Suppressor macrophage treated with lipopolysaccharide for 1 hour (primary cell): Measurements from ENCODE around the gene UNC5B.

Experiments used
- DNase-seq, 3 donors: peaks; one replicate each; pipeline ENCODE4 v3.0.0-alpha.2; 2020 to 2022

The UNC5B gene

DNA sequence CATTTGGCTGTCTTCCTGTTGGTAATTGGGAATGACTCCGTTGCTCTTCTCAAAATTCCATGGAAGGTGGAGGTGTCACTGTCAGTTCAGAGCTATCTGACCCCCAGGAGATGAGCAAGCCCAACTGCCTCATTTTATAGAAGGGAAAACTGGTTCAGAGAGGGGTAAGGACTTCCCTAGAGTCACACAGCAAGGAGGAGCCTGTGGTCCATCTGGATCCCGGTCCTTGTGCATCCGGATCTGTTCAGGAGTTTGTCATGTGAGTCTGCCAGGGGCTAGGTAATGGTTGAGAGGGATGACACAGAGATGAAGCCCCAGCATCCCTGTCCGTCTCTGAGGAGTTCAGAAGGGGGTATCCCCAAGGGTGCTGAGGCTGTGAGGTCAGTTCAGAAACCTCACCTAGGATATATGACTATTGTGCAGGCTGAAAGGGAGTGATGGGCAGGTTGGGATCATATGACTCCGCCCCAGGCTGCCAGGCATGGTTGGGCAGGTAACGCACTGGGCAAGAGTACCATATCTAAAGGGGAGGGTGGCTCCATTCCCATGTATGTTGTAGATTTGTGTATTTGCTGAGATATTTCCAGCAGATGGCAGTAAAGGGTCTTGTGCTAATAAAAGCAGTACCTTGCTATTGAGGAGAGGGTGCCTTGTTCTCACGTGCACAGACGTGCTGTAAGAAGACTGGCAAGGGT, 90.7 kb downstream of the UNC5B start:
- peak; percentile 70 to 76 (median 72) for DNase-seq

- no peak for DNase-seq
Measured at GRCh38 chr10:71303569-71303907, 91.2 kb downstream of the UNC5B start.

- no peak for DNase-seq
Measured at GRCh38 chr10:71304914-71305313, 92.5 kb downstream of the UNC5B start.

DNA sequence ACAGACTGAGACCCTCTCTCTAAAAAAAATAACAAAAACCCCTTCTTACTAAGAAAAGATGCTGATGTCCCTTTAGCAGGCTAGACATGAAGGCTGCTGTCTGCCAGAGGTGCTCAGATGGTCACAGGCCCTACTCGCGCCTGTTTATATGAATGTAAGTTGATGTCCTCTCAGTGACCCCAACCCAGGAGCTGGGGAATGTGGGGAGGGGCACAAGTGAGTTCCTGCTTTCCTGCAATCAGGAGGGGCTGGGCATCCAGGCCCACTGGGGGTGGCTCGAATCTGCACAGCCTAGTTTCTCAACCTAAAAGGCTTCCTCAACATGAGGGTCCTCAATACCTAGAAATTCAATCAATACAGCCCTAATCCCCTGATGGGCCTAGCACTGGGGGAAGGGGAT, 94.6 kb downstream of the UNC5B start:
- no peak for DNase-seq

- no peak for DNase-seq
Measured at GRCh38 chr10:71307469-71308085, 95.2 kb downstream of the UNC5B start.

DNA sequence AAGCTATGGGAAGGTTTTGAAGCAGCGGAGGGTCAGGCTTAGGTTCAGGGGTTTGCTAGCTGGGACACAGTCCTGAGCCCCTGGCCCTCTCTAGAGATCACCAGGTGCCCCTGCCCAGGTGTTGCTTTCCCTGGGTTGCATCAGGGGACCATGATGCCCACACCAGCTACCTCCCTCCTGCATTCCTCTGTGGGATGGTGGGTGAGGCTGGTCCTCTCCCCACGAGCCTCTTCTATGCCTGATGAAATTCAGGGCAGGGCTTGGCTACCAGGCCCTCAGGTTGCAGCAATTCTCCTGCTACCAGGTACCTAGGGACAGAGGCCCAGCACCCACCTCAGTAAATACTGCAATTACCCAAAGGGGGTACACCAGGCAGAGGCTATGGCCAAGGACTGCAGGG, 95.9 kb downstream of the UNC5B start:
- DNase-seq = no peak

DNA sequence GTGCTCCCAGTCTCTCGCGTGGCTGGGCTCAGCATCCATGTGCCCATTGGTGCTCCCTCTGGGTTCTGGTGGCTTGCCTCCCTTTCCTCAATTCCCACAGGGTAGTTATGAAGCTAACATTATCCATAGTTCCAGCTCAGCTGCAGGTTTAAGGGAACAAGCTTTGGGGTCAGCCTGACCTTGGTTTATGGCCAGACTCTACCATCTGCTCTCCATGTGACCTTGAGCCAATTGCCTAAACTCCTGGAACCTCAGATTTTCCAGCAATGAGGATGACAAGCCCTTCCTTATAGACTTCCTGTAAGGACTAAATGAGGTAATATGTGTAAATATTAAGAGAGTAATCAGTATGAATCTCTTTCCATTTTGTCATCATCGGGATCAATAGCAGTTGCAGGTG, 96.6 kb downstream of the UNC5B start:
- DNase-seq = peak in 1 of 3 donors; percentile 25

GRCh38 chr10:71309919-71310318, 97.5 kb downstream of the UNC5B start:
- no peak for DNase-seq

GRCh38 chr10:71312220-71312619, 99.8 kb downstream of the UNC5B start:
- no peak for DNase-seq

DNA sequence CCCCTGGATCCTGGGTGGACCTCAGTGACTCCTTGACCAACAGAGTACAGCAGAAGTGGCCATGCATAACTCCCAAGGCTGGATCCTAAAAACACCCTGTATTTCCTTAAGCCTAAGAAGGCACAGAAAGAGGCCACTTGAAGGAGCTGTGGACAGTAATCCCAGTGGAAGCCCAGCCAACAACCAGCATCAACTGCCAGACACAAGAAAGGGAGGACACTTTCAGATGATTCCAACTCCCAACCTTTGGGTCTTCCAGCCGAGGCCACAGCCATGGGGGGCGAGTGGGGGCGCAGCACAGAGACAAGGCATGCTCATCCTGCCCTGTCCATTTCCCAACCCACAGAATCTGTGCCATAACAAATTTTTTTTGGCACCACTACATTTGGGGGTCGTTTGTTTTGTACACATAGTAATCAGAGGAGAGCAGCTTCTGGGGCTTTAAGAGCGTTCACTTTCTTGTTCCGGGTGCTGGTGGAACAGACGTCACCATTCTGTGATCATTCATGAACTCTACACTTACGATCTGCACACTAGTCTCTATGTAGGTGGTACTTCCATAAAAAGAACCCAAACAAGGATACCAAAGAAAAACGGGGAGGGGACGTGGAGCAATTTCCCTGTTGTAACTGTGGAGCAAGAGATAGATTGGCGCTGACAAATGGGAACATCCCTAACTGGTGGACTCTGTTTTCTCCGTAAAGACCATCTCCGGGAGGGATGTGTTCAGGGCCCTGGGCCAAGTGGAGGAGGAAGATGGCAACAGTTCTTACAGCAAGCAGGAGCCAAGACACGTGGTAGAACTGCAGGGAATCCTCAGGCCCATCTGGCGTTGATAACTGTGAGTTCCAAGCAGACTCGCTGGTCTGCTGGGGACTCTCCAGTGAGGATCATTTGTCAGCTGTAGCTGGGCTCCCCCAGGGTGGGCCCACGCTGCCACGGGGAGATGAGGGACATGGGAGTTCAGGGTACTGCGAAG, 100.7 kb downstream of the UNC5B start:
- no peak for DNase-seq

- peak; percentile 60 to 76 (median 74) for DNase-seq
Measured at GRCh38 chr10:71314028-71314693, 101.8 kb downstream of the UNC5B start.

DNA sequence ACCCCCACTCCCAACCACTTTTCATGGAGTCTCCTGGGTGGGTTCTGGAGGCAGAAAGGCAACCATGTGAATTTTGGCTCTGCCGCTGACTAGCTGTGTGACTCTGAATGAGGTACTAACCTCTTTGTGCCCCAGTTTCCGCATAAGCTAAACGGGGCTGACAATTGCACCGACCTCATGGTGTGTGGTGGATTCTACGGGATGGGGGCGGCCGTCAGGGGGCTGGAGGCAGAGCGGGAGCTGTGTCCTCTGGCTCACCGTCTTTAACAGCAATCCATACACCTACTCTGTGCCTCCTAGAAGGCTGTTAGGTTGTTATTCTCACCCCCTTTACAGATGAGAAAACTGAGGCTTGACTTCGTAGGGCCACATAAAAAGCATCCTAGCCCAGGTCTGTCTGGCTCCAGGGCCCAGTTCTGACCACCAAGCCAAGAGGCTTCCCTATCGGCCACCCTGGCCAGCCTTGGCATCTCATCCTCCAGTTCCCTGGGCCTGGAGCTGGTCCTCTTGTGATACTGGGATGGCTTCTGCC, 102.4 kb downstream of the UNC5B start:
- no peak for DNase-seq

DNA sequence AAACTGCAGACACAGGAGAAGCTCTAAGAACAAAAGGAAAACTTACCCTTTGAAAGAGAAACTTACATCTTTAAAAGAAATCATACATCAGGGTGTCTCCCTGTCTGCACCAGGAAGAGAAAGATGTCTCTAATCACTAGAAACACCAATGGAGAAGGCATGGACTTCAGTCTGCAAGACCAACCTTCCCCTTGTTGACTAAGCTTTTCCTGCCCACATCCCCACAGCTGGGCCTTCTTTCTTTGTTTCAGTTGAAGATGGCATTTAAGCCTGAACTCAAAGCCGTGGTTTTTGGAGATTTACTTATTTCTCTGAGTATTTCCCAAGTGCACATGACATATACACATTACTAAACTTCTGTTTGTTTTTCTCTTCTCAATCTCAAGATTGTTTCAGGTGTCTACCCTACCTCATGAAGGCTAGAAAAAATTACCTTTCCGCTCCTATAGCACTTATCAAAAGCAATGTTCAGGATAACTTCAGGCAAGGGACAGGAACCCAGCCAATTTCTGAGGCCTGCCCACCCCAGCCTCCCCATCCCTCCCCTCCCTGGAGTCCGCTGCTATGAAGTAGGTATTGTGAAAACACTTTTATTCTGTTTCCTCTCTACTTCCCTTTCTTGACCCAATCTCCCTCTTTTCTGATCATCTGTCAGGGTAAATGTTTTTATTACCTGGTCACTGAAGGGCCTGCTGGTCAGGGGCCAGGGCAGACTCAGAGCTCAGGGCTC, 103.9 kb downstream of the UNC5B start:
- DNase-seq = peak; percentile 65 to 74 (median 68)

GRCh38 chr10:71316786-71317160, 104.4 kb downstream of the UNC5B start:
- DNase-seq = no peak

DNA sequence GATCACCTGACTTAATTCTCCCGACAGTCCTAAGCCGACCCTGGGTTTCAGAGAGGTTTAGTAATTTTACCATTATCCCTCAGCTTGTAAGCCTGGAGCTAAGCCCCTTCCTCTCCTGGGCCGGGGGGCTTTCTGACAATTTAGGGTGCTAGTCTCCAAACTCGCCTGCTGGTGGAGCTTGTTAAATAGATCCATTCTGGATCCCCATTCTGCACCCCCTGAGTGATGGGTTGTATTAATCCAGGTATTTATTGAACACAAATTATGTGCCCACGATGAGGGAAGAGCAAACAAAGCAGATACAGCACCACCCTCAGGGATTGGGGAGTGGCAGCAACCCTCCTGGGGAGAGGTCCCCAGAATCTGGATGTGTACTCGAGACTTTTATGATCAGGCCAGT, 105.4 kb downstream of the UNC5B start:
- DNase-seq = no peak

GRCh38 chr10:71319042-71319799, 106.9 kb downstream of the UNC5B start, which contains the start of gene SLC29A3:
Gene SLC29A3, plus strand, starts transcription at chr10:71319259. Its CDS starts 51 bp downstream, at chr10:71319310.
- DNase-seq = peak; percentile 90 to 96 (median 94)

DNA sequence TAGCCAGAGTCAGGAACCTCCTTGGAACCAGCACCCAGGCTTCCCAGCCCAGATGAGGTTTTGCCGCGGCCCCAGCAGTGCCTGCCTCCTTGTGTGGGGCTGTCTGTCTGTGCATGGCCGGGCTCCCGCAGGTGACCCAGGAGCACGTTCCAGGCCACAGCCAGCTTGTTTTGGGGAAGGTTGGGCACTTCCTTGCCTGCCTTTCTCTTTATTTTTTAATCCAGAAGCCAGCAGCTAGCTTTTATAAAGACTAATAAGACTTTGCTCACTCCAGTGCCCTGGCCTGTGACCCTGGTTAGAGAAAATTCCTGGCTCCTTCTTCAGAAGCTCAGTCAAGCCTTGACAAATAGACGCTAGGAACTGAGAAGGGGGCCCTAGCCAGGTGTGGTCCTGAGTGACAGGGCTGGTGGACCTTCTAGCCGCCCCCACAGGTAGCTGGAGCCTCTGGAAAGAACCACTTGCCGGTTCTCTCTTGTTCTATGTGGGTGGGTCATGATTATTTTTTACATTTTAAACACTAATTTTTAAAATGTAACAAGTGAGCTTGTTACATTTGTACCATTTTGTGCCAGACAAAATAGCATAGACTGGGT, 107.5 kb downstream of the UNC5B start:
- DNase-seq = no peak

- DNase-seq = no peak
Measured at GRCh38 chr10:71320592-71320991, 108.2 kb downstream of the UNC5B start.

- DNase-seq = no peak
Measured at GRCh38 chr10:71321386-71321785, 109.0 kb downstream of the UNC5B start.

GRCh38 chr10:71323407-71323806, 111.0 kb downstream of the UNC5B start:
- DNase-seq = peak; percentile 55 to 74 (median 64)

- no peak for DNase-seq
Measured at GRCh38 chr10:71324743-71325142, 112.4 kb downstream of the UNC5B start.
